Mucosa of descending colon (tissue), 3 donors: ENCODE measurements around the gene ALG10. TPM values are rescaled to one million over a fixed set of nuclear protein-coding genes. Genes with fewer than 3 reads are reported as not detected.
"Not testable (repeated sequence)": the region's sequence is repeated elsewhere in the genome, so short reads cannot be mapped to it uniquely, and the experiment has no call there.

ENCODE experiments used
- ATAC-seq: fragments of 200-7000 bp; cut with Tn5 transposase; one replicate; pipeline ENCODE4 v1.9.1; 2020; ENCODE audit warnings: mild to moderate bottlenecking, moderate library complexity
- DNase-seq, 3 donors: peaks; one replicate each; pipeline ENCODE4 v3.0.0-alpha.2; 2020
- H3K36me3 ChIP-seq: fragments of 200-600 bp; one replicate; pipeline ENCODE4 v1.8.0; 2021; ENCODE audit warnings: low read depth, mild to moderate bottlenecking
- H3K4me1 ChIP-seq: fragments of 200-600 bp; one replicate; pipeline ENCODE4 v1.8.0; 2021; ENCODE audit warnings: low read depth, mild to moderate bottlenecking
- H3K4me3 ChIP-seq: fragments of 200-600 bp; one replicate; pipeline ENCODE4 v1.8.0; 2021; ENCODE audit warnings: mild to moderate bottlenecking
- H3K9me3 ChIP-seq: fragments of 200-600 bp; one replicate; pipeline ENCODE4 v1.8.0; 2021; ENCODE audit warnings: mild to moderate bottlenecking
- intact Hi-C, 2 donors: fragments of 100-400 bp; cut with DNase I in 1 of 2; cut with micrococcal nuclease in 1 of 2; formaldehyde crosslinking; loops; one replicate each; pipeline versions ENCODE4 v1.11.0 to v1.11.1; 2022; cut with DNase I, micrococcal nuclease
- long read RNA-seq, 2 donors: library from polyadenylated mRNA; unstranded; transcript quantifications; one replicate each; pipeline ENCODE4 v2.0.0, GENCODE V29; 2019 to 2021
- total RNA-seq, 3 donors: library from RNA; stranded (reverse); fragmentation: NEBNext Ultra II Directional in 2 of 3; extraction: Animal tissue kit (Norgen Biotek cat#: 25700) in 2 of 3; gene quantifications; one replicate each; pipeline versions ENCODE4 v1.2.1 to v1.2.4, GENCODE V29; 2021 to 2023
- TF ChIP-seq, protein P1 (sequence below): fragments of 200-600 bp; IDR thresholded peaks from one replicate; pipeline ENCODE4 v1.8.0; 2022; ENCODE audit warnings: antibody characterized with exemption, mild to moderate bottlenecking
- donor health status: DM: no; HTN: no; CAD: no; lungs with moderate emphysema.
- donor health status: DM: no; HTN: no; CAD: no.
- donor health status: DM: no; HTN: yes; CAD: no.

The ALG10 gene, protein sequence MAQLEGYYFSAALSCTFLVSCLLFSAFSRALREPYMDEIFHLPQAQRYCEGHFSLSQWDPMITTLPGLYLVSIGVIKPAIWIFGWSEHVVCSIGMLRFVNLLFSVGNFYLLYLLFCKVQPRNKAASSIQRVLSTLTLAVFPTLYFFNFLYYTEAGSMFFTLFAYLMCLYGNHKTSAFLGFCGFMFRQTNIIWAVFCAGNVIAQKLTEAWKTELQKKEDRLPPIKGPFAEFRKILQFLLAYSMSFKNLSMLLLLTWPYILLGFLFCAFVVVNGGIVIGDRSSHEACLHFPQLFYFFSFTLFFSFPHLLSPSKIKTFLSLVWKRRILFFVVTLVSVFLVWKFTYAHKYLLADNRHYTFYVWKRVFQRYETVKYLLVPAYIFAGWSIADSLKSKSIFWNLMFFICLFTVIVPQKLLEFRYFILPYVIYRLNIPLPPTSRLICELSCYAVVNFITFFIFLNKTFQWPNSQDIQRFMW
- 1 to 10 TPM; 5.8 to 7.5 (median 6.3) TPM for total RNA-seq
- long read RNA-seq, donor 1 = 0 reads
- long read RNA-seq, donor 2, partial matches to known transcripts = 0 of 1 reads
- long read RNA-seq, donor 2, other reads (novel, unspliced or antisense) = 0 of 1 reads

DNA sequence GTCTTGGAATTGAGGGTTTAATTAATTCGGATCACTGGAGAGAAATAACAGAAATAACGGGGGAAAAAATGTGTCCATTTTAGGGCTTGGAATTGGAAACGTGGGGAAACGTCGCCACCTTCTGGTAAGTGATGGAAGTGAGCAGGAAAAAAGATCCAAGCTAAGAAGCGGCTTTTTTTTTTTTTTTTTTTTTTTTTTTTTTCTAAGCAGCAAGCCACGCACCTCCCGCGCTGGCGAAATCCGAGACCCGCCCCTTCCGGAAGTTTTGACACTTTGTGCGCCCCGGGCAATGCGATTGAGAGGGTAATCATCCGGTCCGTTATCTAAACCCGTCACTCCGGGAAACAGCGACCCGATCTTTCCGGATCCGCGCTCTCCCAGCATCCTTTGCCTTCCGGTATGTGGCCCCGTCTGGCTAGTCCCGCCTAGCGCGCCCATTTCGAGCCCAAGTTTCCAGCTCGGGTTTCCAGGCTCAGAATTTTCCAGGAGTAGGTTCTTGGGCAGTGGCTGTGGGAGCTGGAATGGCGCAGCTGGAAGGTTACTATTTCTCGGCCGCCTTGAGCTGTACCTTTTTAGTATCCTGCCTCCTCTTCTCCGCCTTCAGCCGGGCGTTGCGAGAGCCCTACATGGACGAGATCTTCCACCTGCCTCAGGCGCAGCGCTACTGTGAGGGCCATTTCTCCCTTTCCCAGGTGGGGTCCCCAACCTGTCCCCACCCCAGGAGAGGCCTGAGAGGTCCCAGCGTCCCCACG is at the start of gene ALG10:
Gene ALG10 (plus strand): TSS at position 418 of the 752 bp plus-strand sequence. CDS start 104 bp downstream, at position 522.
- intact Hi-C loops = no loop called here
- H3K9me3 ChIP-seq = no peaks in the 10 kb centered on the region
- H3K36me3 ChIP-seq = no peaks in the 10 kb centered on the region
- H3K4me3 ChIP-seq = peak within 1 kb of the TSS; percentile 41
- TF ChIP-seq, protein P1, sequence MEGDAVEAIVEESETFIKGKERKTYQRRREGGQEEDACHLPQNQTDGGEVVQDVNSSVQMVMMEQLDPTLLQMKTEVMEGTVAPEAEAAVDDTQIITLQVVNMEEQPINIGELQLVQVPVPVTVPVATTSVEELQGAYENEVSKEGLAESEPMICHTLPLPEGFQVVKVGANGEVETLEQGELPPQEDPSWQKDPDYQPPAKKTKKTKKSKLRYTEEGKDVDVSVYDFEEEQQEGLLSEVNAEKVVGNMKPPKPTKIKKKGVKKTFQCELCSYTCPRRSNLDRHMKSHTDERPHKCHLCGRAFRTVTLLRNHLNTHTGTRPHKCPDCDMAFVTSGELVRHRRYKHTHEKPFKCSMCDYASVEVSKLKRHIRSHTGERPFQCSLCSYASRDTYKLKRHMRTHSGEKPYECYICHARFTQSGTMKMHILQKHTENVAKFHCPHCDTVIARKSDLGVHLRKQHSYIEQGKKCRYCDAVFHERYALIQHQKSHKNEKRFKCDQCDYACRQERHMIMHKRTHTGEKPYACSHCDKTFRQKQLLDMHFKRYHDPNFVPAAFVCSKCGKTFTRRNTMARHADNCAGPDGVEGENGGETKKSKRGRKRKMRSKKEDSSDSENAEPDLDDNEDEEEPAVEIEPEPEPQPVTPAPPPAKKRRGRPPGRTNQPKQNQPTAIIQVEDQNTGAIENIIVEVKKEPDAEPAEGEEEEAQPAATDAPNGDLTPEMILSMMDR = peak; percentile 75
- peak; percentile 100 for ATAC-seq
- peaks cover 8% of the 10 kb centered on the region for H3K4me1 ChIP-seq
- peak; percentile 96 for DNase-seq

DNA sequence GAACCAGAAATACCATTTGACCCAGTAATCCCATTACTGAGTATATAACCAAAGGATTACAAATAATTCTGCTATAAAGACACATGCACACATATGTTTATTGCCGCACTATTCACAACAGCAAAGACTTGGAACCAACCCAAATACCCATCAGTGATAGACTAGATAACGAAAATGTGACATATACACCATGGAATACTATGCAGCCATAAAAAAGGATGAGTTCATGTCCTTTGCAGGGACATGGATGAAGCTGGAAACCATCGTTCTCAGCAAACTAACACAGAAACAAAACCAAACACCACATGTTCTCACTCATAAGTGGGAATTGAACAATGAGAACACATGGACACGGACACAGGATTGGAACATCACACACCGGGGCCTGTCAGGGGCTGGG is 49.4 kb upstream of the ALG10 start:
- H3K36me3 ChIP-seq, H3K9me3 ChIP-seq, intact Hi-C loops, H3K4me1 ChIP-seq, H3K4me3 ChIP-seq, ATAC-seq, DNase-seq: not testable (repeated sequence)

DNA sequence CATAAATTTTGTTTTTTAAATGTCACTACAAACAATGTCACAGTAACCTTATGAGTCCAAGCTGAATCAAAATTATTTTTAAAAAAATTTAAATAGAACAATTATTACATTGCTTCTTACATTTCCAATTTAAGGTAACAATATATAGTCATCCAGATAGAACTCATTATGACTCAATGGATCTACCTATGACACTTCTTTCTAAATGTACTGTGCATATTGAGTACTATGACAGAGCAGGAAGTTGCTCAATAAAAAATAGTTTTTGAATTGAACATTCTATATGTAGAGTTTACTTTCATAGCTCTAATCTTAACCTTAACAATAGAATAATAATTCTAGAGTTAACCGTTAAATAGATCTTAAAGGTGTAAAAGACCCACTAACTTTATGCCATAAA is 44.4 kb upstream of the ALG10 start:
- Histone ChIP-seq H3K4me1 (no peaks in the 10 kb centered on the region), H3K9me3 (peaks cover 2% of the 10 kb centered on the region), H3K36me3 (no peaks in the 10 kb centered on the region), H3K4me3 (no peak overlapping the region)
- intact Hi-C loops = no loop called here
- ATAC-seq = no peak
- TF ChIP-seq, protein P1 = no peak
- no peak for DNase-seq

DNA sequence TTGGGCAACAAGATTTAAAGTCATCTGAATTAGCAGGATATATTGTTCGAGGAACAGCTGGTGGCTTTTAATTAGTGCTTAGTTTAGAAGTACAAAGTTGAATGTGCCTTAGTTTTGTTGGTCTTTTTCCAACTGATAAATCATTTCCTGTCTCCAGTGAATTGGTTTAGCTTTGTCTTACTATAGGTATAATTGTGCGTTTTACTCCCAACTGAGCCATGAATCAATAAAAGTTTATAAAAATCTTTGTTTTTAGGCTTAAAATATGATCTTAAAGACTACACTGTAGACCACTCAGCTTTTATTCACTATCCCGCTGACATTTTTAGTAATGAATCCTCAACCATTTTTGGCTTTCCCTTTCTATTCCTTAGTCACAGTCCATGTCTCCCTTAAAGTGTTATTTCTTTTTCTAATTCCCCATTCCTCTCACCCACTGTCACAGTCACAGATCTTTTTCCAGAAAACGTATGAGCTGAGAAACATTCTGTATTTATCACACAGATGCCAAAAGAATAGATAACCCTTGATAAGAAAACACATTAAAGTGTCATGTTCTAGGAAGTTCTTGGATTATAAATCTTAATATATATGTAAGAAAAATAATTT is 34.0 kb upstream of the ALG10 start:
- H3K9me3 ChIP-seq = no peaks in the 10 kb centered on the region
- no peaks in the 10 kb centered on the region for H3K36me3 ChIP-seq
- no peak for DNase-seq
- ATAC-seq = no peak
- TF ChIP-seq, protein P1 = no peak
- intact Hi-C loops = no loop called here
- no peaks in the 10 kb centered on the region for H3K4me1 ChIP-seq
- H3K4me3 ChIP-seq = no peak overlapping the region

DNA sequence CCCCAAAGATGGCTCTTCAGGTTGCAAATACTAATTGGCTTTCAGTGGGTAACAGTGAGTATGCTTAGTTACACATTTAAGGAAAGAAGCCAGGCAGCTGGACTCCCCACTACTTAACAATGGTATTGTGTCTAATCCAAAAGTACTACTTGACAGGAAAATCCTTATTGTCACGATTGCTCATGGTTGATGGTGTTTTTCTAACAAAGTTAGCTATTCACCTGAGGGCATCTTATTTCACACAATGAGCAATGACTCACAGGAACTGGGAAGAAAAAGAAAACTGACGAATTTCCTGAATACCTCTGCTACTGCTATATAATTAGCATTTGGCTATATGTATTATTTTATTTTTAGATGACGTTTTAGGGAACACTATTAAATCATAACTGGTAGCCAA is 33.4 kb upstream of the ALG10 start:
- TF ChIP-seq, protein P1 = no peak
- no peaks in the 10 kb centered on the region for H3K36me3 ChIP-seq
- DNase-seq = no peak
- no peak for ATAC-seq
- no peak overlapping the region for H3K4me3 ChIP-seq
- intact Hi-C loops = no loop called here
- no peaks in the 10 kb centered on the region for H3K9me3 ChIP-seq
- no peaks in the 10 kb centered on the region for H3K4me1 ChIP-seq
